Measurements from ENCODE around the gene PTPRF. TPM values are rescaled to one million over a fixed set of nuclear protein-coding genes. Genes with fewer than 3 reads are reported as not detected.

PTPRF gene
- 100 to 1,000 TPM; 104 to 243 (median 112) TPM for total RNA-seq

GRCh38 chr1:43530483-43531106, at the start of gene PTPRF:
PTPRF (plus strand) TSS chr1:43530883; CDS start chr1:43545076, 14,193 bp downstream.
- DNase-seq: no peak
- WGBS, 2 donors: 0% methylated on average over 3 of the region's 58 CpGs; no CpG with 5 or more reads in 1 of the 2 donors
- H3K9me3 ChIP-seq: no peaks in the 10 kb centered on the region

GRCh38 chr1:43481491-43481890, 49.2 kb upstream of the PTPRF start:
- DNase-seq: no peak
- no peak overlapping the region for H3K27ac ChIP-seq
- TF ChIP-seq POLR2A (IDR thresholded peaks at IDR 0.05) (no peak), CTCF (IDR thresholded peaks at IDR 0.05) (no peak)
- H3K9me3 ChIP-seq: no peaks in the 10 kb centered on the region
- H3K36me3 ChIP-seq: no peaks in the 10 kb centered on the region
- intact Hi-C loops (cut with DNase I): no loop called here
- H3K4me1 ChIP-seq: no peaks in the 10 kb centered on the region
- no peaks in the 10 kb centered on the region for H3K27me3 ChIP-seq
- 86 to 87% methylated on average over 2 of the region's 2 CpGs for WGBS, 2 donors
- H3K4me3 ChIP-seq: no peak overlapping the region

More at GRCh38 chr1:43530483-43531106, at the start of gene PTPRF:
- H3K27ac ChIP-seq: peak within 1 kb of the TSS; percentile 88 to 96 (median 94)
- peaks cover 0 to 17% (median 0%) of the 10 kb centered on the region in 4 donors for H3K27me3 ChIP-seq
- TF ChIP-seq POLR2A (IDR thresholded peaks at IDR 0.05) (peak in 2 of 4 donors; percentile 28 to 51), CTCF (IDR thresholded peaks at IDR 0.05) (no peak)
- H3K4me1 ChIP-seq: peaks cover 0 to 60% (median 36%) of the 10 kb centered on the region in 3 donors
- H3K36me3 ChIP-seq: no peaks in the 10 kb centered on the region
- peak within 1 kb of the TSS; percentile 66 to 94 (median 75) for H3K4me3 ChIP-seq
- intact Hi-C loops (cut with DNase I): no loop called here

GRCh38 chr1:43482215-43482614, 48.5 kb upstream of the PTPRF start:
- H3K9me3 ChIP-seq: peaks cover 0 to 5% (median 0%) of the 10 kb centered on the region in 3 donors
- intact Hi-C loops (cut with DNase I): no loop called here
- TF ChIP-seq CTCF (IDR thresholded peaks at IDR 0.05): no peak
- TF ChIP-seq POLR2A (IDR thresholded peaks at IDR 0.05): no peak
- DNase-seq: no peak
- H3K27ac ChIP-seq: no peak overlapping the region
- no peaks in the 10 kb centered on the region for H3K4me1 ChIP-seq
- no peaks in the 10 kb centered on the region for H3K27me3 ChIP-seq
- no peaks in the 10 kb centered on the region for H3K36me3 ChIP-seq
- no peak overlapping the region for H3K4me3 ChIP-seq
- 80% methylated on average over 1 of the region's 1 CpG for WGBS, 2 donors

GRCh38 chr1:43484367-43484766, 46.3 kb upstream of the PTPRF start:
- WGBS, 2 donors: 87 to 91% methylated on average over 2 of the region's 2 CpGs
- intact Hi-C loops (cut with DNase I): no loop called here
- no peak overlapping the region for H3K4me3 ChIP-seq
- no peak for DNase-seq
- peaks cover 0 to 23% (median 0%) of the 10 kb centered on the region in 3 donors for H3K9me3 ChIP-seq
- H3K36me3 ChIP-seq: no peaks in the 10 kb centered on the region
- H3K27ac ChIP-seq: no peak overlapping the region
- H3K4me1 ChIP-seq: no peaks in the 10 kb centered on the region
- TF ChIP-seq CTCF (IDR thresholded peaks at IDR 0.05): no peak
- no peak for TF ChIP-seq POLR2A (IDR thresholded peaks at IDR 0.05)
- H3K27me3 ChIP-seq: no peaks in the 10 kb centered on the region

DNA sequence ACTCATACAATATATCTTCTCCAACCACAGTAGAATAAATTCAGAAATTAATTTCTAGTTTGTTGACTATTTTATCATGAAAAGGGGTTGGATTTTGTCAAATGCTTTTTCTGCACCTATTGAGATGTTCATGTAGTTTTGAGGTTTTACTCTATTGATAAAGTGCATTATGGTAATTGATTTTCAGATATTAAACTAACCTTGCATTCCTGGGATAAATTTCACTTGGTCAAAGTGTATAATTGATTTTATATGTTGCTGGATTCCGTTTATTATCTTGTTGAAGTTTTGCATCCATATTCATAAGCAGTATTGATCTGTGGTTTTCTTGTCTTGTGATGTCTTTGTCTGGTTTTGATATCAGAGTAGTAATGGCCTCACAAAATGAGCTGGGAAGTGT, 42.5 kb upstream of the PTPRF start:
- Histone ChIP-seq H3K27me3 (no peaks in the 10 kb centered on the region), H3K36me3 (no peaks in the 10 kb centered on the region), H3K4me1 (peaks cover 0 to 9% (median 0%) of the 10 kb centered on the region in 3 donors), H3K9me3 (peaks cover 0 to 27% (median 0%) of the 10 kb centered on the region in 3 donors), H3K4me3 (no peak overlapping the region), H3K27ac (no peak overlapping the region)
- 68 to 76% methylated on average over 1 of the region's 1 CpG for WGBS, 2 donors
- no peak for DNase-seq
- TF ChIP-seq CTCF (IDR thresholded peaks at IDR 0.05) (no peak), POLR2A (IDR thresholded peaks at IDR 0.05) (no peak)
- intact Hi-C loops (cut with DNase I): no loop called here

Data from esophagus squamous epithelium (tissue), 5 donors.